Measurements from ENCODE around the gene PDE11A.

DNA sequence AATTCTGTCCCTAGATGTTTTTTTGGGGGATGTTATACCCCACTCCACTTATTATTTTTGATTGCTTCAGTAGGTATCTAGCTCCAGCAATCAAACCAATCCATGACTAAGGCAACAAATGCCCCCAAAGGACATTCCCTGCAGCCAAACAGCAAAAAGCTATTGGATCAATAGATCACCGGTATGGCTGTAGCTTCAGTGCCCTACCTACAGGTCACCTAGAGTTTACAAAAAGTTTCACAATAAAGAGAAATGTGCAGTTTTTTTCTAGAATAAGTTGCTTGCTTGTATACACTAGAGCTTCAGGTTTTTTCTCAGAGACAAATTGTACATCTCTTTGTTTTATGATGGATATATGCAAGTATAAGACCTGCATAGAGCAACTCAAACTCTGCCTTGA is 27.7 kb downstream of the PDE11A start:
- TF ChIP-seq POLR2A (IDR thresholded peaks at IDR 0.05) = no peak
- no peak for TF ChIP-seq CTCF (IDR thresholded peaks at IDR 0.05 in 4 of 5, conservative IDR thresholded peaks at IDR 0.05 in 1 of 5)
